ENCODE measurements around the gene ACTL8.

The ACTL8 gene

DNA sequence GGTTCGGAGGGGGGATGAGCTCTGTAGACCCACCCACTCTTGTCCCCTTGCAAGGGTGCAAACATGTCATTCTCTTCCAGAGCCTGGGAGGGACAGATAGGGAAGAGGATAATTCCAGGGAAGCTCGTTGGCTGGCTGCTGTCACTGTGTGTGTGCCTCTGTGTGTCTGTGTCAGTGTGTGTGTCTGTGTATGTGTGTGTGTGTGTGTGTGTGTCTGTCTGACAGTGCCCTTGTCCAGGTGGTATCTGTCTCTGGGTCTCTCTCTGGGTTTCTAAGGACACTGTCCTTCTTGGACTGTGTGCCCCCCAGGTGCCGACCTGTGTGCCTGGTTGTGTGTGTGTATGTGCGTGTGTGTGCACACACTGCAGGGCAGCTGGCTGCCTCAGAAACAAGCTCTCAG lies 90.5 kb downstream of the ACTL8 start:
- DNase-seq (ENCODE audit: low read depth), result no peak

DNA sequence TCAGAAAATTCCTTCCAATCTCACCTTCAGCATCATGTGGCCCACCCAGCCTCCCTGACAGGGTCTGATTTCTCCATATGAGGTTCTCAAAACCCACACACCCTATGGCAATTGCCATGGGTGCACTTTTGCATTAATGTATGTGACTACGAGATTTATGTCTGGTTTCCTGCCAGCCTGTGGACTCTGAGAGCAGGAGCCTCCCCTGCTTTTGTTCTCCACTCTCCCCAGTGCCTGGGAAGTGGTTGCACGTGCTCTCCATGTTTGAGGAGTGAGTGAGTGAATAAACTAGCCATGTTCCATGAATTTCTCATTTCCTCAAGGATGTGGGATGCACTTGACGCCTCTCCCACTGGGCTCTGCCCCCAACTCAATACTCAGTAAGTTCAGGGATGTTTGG lies 91.2 kb downstream of the ACTL8 start:
- DNase-seq (ENCODE audit: low read depth), result no peak

DNA sequence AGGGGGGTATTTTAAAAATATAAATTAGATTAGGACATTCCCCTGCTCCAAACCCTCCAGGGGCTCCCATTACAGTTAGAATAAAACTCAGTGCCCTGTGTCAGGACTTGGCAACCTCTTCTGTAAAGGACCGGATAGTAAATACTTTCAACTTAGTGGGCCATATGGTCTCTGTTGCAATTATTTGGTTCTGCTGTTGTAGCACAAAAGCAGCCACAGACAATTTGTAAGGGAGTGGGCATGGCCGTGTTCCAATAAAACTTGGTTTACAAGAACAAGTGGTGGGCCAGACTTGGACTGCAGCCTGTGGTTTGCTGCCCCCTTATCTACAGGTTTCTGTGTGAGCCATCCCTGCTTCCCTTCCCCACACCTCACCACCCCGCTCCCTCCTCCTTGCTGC lies 92.0 kb downstream of the ACTL8 start:
- no peak for DNase-seq (ENCODE audit: low read depth)

DNA sequence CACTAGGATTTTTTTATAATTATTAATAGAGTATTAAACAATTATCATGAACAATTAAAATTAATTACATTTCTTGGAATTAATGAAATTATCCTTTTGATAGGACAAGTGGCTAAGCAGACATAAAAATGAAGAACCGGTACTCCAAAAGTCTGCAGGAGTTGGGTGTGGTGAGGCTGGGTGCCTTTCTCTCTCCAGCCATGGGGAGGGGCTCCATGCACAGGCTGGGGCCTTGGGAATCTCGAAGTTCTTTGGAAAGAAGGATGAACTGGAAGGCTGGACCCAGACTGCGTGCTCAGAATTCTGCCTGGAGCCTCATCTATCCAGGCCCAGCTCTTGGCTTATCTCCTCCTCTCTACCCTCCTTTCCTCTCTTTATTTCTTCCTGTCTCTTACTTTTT lies 94.1 kb downstream of the ACTL8 start:
- no peak for DNase-seq (ENCODE audit: low read depth)

DNA sequence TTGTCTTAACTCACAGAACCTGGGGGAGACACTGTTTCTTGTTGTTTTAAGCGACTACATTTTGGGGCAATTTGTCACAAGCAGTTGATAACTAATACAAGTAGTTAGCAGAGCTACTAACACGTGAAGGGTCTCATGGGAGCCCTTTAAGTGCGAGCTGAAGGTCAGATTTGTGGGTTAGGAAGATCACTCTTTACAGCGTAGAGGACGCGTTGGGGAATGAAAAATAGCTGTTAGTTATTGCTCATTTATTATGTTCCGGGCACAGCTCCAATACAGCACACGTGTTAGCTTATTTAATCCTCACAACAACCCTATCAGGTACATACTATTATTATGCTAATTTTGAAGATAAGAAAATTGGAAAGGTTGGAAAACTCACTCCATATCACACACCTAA lies 95.9 kb downstream of the ACTL8 start:
- DNase-seq (ENCODE audit: low read depth), result no peak

DNA sequence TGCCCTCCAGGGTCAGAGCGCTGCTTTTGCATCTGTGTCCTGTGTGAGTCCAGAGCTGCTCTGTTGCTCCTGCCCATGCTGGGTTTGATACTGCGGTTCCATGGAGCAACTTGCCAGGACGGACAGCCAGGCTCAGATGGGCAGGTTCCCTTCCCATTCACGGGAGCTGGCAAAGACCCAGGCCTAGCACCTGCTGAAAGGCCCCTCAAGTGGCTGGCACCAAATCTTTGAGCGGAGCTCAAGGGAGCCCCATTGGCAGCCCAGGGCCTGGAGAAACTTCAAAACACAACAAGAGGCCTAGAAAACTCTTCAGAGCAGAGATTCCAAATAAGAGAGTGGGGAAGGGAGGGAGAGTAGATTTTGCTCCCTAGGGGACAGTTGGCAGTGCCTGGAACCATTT lies 97.2 kb downstream of the ACTL8 start:
- DNase-seq (ENCODE audit: low read depth), result no peak

DNA sequence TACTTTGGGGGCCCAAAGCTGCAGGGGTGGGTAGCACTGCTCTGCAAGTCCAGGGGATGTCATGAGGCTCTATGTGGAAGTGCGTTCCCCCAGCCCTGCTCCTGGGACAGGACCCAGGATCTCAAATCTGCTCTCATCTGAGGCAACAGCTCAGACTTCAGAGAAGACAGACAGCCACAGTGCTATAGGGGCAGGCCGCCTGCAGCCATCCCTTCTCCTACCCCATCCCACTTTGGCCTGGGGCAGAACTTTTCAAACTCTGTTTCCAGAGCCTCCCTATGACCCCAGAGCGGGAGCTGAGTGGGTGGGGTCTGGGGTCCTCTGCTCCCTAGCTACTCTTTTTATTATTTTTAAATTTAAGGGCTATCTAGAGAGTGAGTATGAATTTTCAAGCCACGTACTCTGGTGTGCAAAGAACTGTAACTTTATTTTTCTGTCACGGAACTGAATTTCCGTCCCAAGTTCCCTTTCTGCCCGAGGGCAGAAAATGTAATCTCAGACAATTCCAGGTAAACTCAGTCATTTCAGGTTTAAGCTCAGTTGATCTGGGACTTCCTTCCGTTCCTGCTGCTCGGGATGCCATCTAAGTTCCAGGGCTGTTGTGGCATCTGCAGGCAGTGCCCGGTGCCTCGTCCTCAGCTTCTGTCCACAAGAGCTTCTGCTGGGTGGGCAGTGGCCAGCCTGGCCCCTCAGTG lies 98.3 kb downstream of the ACTL8 start:
- no peak for DNase-seq (ENCODE audit: low read depth)

DNA sequence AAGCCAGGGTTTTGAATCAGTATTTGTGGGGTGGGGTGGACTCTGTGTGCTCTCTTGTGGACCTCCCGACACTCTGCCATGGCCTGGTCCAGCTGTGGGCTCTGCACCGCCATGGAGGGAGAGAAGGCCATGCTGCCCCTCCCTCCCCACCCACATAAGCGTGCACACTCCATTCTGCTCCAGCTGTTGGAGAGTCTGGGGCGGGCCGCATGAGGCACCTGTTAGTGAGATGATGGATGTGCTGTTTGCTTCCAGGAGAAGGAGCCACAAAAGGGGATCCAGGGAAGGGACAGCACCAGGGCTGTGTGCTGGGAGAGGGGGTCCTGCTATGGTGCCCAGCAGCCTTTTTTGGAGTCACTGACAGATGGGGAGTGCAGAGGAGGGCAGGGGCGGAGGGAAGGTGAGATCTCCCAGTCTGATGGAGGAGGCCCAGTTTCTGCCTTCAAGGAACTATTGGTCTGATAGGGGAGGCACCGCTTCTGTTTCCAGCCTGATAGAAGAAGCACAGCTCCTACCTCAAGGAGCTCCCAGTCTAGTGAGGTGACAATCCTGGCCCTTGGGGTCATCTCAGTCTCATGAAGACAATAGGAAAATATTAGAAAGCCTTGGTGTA lies 101.5 kb downstream of the ACTL8 start:
- no peak for DNase-seq (ENCODE audit: low read depth)

DNA sequence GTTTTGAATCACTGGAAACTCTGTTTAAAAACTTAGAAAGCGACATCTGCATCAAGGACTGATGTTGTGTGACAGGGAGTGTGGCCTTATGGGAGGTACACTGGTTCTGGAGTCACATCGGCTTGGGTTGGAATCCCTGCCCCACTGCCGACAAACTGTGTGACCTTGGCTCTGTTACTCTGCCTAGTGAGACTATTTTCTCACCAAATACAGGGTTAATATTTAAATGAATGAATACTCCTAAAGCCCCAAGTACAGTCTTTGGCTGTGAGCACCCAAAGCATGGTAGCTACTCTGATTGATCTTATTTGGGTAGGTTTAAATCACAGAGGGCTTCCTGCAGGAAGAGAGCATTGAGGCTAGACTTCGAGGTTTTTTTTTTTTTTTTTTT lies 102.0 kb downstream of the ACTL8 start:
- DNase-seq (ENCODE audit: low read depth), result no peak

DNA sequence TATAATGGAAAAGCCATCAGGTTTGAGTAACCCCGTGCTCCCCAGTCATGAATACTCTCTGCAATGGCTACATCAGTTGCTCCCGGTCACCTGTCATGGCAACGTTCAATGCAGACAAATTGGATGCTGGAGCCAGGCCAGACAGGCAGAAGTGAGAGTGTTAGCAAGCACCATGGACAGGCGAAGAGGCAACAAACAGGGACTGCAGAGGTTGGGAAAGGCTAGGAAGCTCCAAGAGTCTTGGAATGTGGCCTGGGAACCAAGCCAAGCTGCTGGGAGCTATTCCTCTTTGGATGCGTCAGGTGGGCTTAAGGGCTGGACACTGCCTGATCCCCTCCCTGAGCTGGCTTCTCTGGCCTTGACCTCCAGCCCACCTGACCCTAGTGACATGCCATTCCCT lies 102.9 kb downstream of the ACTL8 start:
- no peak for DNase-seq (ENCODE audit: low read depth)

DNA sequence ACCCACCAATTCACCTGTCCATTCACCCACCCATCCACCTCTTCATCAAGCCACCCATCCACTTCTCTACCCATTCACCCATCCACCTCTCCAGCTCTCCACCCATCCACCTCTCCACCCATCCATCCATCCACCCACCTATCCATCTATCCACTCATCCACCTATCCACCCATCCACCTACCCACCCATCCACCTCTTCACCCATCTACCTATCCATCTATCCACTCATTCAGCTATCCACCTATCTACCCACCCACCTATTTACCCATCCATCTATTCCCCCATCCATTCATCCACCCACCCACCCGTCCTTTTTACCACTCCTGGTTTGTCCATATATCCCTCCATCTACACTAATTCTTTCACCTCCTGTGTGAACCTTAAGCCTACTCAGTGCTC lies 105.7 kb downstream of the ACTL8 start:
- DNase-seq (ENCODE audit: low read depth), result no peak

DNA sequence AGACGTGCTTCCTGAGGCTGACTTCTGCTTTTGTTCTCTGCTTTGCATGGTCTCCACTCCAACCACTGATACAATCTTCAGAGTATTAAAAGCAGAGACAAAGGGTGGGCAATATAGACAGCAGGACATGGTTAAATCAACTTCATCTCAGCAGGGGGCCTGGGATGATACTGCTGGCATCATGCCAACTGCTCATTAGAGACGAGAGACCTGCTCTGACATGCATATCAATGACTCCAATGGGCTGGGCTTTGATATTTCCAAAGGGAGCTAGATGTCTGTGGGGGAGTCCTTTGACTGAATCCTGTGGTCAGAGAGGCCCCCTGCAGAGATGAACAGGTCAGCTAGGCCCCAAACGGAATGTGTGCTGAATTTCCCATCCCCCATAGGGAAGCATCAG lies 106.6 kb downstream of the ACTL8 start:
- DNase-seq (ENCODE audit: low read depth), result no peak

DNA sequence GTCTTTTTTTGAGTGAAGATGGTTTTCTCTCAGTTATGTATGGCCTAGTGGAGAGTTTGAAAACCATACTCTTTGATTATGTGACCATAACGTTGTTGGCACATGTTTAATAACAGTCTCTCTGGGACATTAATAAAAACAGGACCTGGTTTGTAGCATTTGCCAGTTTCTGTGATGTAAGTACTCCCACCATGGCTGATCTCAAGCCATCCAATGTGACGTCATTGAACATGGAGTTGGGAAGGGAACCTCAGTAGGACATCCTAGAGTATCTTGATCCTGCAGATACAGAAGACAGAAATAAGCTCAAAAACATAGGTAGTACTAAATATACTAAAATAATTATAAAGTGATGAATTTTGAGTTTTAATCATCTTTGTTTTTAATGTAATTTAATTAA lies 107.0 kb downstream of the ACTL8 start:
- DNase-seq (ENCODE audit: low read depth), result no peak

DNA sequence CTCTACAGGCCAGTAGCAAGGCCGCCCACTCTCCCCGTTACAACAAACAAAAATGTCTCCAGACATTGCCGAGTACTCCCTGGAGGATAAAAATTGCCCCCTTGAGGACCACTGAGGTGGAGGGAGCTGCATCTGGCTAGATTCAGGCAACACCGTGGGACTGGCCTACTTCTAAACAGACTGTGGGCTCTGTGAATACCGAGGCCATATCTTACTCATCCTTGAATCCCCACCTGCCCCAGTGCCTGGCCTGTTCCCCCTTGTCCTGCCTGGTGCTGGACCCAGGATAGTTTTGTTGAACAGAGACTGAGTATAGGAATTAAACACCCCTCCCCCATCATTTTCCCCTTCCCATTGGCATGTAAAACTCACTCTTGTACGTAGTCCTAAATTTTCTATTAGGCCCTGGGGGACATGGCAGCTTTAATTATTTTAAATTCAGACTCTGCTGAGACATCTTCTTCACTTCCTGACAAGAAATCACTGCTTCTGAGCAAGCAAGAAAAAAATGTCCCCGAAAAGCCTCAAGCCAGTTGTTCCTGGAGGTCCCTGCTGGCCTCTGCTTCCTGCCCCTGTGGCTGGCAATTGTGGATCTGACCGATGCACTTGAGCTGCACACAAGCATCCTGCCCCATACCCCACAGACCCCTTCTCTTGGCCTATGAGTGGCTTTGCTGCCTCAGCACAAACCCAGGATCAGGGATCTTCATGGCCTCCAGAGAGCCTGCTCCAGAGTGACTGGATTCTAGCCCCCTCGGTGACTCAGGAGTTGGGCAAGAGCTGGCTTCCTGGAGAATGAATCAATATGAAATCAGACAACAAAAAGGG lies 111.0 kb downstream of the ACTL8 start:
- DNase-seq (ENCODE audit: low read depth), result no peak

DNA sequence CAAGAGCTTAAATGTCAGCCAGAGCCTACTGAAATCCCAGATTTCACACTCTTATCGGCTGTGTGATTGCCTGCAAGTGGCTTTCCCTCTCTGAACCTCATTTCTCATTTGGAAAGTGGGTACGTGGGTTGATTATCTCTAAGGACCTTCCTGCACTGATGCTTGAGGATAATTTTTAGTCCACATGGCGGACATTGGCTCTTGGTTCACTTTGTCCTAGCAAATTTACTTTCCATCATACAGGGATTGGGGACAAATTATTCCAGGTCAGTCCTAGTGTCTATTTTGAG lies 111.6 kb downstream of the ACTL8 start:
- no peak for DNase-seq (ENCODE audit: low read depth)

DNA sequence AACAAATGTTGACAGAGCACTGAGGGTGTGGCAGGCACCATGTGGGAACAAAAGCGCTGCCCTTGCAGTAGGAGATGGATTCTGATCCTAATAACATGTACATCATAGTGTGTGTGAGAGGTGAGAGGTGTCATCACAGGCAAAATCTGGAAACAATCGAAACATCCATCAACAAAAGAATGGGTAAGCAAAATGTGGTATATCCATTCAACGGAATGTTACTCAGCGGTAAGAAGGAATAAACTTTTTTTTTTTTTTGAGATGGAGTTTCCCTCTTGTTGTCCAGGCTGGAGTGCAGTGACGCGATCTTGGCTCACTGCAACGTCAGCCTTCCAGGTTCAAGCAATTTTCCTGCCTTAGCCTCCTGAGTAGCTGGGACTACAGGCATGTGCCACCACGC lies 112.3 kb downstream of the ACTL8 start:
- no peak for DNase-seq (ENCODE audit: low read depth)

DNA sequence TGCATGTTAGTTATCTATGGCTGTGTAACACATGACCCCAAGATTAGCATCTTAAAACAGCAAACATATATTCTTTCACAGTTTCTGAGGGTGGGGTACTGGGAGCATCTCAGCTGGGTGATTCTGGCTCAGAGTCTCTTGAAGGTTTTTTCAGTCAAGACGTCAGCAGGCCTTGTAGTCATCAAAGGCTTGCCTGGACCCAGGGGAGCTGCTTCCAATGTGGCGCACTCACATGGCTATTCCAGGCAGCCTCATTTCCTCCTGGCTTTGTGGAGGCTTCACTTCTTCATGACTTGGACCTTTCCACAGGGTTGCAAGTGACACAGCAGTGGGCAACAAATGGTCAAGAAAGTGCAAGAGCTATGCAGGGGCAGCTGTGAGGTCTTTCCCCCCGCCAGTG lies 114.7 kb downstream of the ACTL8 start:
- DNase-seq (ENCODE audit: low read depth), result no peak

DNA sequence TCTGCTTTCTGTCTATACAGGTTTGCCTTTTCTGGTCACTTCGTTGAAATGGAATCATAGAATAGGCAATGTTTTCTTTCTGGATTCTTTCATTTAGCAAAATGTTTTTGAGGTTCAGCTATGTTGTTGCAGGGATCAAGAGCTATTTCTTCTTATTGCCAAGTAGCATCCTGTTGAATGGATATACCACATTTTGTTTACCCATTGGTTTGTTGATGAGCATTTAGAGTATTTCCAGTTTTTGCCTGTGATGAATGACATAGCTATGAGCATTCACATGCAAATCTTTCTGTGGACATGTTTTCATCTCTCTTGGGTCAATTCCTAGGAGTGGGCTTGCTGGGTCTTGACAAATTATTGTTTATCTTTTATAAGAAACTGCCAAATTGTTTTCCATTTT lies 115.5 kb downstream of the ACTL8 start:
- DNase-seq (ENCODE audit: low read depth), result no peak

DNA sequence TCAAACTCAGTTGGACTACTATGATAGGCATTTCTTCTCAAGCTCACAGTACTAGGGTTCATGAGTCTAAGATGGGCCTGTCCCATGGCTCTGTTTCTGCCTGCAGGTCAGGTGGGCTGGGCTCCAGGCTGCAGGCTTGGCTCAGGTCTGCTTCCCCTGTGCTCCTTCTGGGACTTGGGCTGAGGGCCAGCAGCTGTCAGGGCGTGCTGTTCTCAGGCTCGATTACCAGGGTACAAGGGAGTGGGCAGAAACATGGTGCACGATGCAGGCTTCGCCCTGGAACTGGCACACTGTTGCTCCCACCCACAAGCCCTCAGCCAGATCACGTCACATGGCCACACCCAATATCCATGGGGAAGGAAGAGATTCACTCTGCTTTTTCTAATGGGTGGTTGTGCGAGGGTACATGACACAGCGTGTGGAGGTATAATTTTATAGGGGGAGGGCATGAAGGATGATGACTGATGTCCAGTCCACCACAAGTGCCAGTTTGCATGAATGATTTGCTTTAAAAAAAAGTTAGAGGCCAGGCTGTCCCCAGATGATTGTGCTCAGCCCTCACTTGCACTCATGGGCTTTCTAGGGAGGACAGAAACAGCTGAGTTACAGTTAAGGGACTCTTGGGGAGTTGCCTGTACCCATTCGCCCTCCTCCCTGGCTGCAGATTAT lies 118.0 kb downstream of the ACTL8 start:
- no peak for DNase-seq (ENCODE audit: low read depth)

DNA sequence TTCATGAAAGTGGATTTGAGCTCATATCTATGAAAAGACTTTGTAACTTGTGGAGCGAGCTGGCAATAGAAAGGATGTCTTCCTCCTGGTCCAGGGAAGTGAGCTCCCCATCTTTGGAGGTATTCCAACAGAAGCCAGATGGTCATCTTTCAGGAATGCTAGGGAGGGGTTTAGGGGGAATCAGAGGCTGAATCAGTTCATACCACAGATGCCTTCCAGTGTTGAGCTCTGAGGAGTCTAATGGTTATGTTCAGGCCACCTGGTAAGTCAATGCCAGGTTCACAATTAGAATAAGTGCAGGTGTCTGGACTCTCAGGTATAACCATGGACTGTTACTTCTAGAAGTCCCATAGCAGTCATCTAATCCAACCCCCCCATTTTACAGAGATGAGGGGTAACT lies 119.1 kb downstream of the ACTL8 start:
- no peak for DNase-seq (ENCODE audit: low read depth)

DNA sequence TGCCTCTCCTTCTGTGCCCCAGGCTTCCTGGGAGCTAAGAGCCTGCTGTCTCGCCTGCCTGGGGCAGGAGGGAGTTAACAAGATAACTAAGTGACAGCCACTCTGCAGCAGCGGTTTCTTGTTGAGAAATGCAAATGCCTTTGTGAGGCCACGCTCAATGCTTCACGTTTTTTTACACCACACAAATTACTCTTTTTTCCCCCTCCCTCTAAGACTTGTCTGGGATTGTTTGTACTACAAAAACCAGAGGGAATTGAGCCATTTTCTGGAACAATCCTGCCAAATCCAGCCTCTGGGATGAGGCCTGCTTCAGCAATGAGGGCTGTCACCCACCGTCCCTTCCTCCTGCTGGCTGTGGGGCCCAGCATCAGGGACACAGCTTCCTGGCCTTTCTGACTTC lies 119.6 kb downstream of the ACTL8 start:
- DNase-seq (ENCODE audit: low read depth), result no peak

DNA sequence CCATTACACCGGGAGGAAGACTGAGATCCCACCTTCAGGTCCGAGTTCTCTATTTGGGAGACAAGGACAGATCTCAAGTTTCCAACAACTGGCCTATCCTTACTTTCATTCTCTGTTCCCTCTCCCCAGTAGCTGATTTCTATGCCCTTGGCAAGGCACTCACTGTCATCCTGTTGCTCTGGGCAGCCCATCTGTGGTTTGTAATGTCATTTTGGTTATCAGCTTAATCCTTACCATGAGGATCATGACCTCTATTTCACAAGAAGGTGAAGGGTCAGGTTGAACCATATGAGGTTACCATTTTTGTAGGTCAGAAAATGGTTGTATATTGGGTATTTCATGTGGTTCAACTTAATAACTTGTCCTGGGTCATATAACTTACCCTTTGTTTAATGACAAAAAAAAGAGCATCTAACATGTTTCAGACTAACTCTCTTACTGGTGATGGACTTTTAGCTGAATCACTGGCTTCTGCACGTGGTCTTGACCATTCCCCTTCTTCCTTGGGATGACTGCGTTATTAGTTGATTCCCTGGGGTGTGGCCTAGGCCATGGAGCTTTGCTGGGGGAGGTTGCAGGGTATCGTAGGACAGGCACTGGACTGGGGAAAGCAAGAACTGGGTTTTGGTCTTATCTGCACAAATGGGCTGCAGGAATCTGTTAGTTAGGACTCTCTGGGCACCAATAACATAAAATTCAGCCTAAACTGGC lies 120.2 kb downstream of the ACTL8 start:
- DNase-seq (ENCODE audit: low read depth), result no peak

DNA sequence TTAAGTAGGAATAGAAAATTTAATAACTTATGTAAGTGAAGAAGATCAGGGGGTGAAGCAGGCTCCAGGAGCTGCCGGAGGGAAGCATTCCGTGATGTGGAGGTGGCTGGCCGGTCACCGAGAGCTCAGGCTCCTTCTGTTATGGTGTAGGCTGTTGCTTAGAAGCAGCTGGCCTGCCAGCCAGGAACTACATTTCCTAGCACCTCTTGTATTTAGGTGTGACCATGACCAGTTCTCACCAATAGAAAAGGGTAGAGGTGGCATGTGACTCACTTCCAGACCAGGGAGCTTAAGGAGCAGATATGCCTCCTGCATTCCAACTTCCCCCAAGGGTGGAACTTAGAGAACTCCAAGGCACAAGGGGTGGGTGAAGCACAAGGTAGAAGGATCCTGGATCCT lies 120.7 kb downstream of the ACTL8 start:
- DNase-seq (ENCODE audit: low read depth), result no peak
